ENCODE results near the gene SF3B6. TPM values are rescaled to one million over a fixed set of nuclear protein-coding genes. Genes with fewer than 3 reads are reported as not detected.

The SF3B6 gene
- total RNA-seq, 1 donor from 2014 or later = 47.7 TPM

GRCh38 chr2:24038786-24039499, 37.2 kb downstream of the SF3B6 start:
- no peak for ATAC-seq (ENCODE audit: poor library complexity)

GRCh38 chr2:24026233-24026632, 49.9 kb downstream of the SF3B6 start:
- intact Hi-C loops (cut with DNase I) = no loop called here
- DNase-seq (no peak), ATAC-seq (ENCODE audit: poor library complexity) (no peak)

More at GRCh38 chr2:24038786-24039499, 37.2 kb downstream of the SF3B6 start:
- no peak for DNase-seq
- intact Hi-C loops (cut with DNase I) = no loop called here

- intact Hi-C loops (cut with DNase I) = no loop called here
- no peak for ATAC-seq (ENCODE audit: poor library complexity)
Observed at GRCh38 chr2:24024996-24025663, 51.0 kb downstream of the SF3B6 start.

GRCh38 chr2:24024018-24024417, 52.1 kb downstream of the SF3B6 start:
- intact Hi-C loops (cut with DNase I) = no loop called here
- no peak for DNase-seq
- ATAC-seq (ENCODE audit: poor library complexity) = no peak

More at GRCh38 chr2:24024996-24025663, 51.0 kb downstream of the SF3B6 start:
- DNase-seq = no peak

- intact Hi-C loops (cut with DNase I) = no loop called here
- ATAC-seq (ENCODE audit: poor library complexity) (no peak), DNase-seq (no peak)
Observed at GRCh38 chr2:24022975-24023575, 53.1 kb downstream of the SF3B6 start.

GRCh38 chr2:24022324-24022974, 53.7 kb downstream of the SF3B6 start:
- intact Hi-C loops (cut with DNase I) = no loop called here
- no peak for DNase-seq
- no peak for ATAC-seq (ENCODE audit: poor library complexity)

- intact Hi-C loops (cut with DNase I) = no loop called here
- DNase-seq (no peak), ATAC-seq (ENCODE audit: poor library complexity) (no peak)
Observed at GRCh38 chr2:24021122-24021998, 54.8 kb downstream of the SF3B6 start.

- intact Hi-C loops (cut with DNase I) = no loop called here
- no peak for ATAC-seq (ENCODE audit: poor library complexity)
- no peak for DNase-seq
Observed at GRCh38 chr2:24020244-24020643, 55.9 kb downstream of the SF3B6 start.

- ATAC-seq (ENCODE audit: poor library complexity) = no peak
- intact Hi-C loops (cut with DNase I) = no loop called here
- DNase-seq = no peak
Observed at GRCh38 chr2:24019729-24020128, 56.4 kb downstream of the SF3B6 start.

- DNase-seq = no peak
- intact Hi-C loops (cut with DNase I) = no loop called here
- ATAC-seq (ENCODE audit: poor library complexity) = no peak
Observed at GRCh38 chr2:24018241-24018640, 57.9 kb downstream of the SF3B6 start.

- intact Hi-C loops (cut with DNase I) = no loop called here
- no peak for ATAC-seq (ENCODE audit: poor library complexity)
- DNase-seq = no peak
Observed at GRCh38 chr2:24017711-24018110, 58.4 kb downstream of the SF3B6 start.

Other genes with a start within 250 kb of the SF3B6 start
- 6.1 TPM for gene ATAD2B, start 149.2 kb downstream of the SF3B6 start, total RNA-seq
- gene UBXN2A, start 135.9 kb downstream of the SF3B6 start, total RNA-seq = 18.5 TPM
- gene MFSD2B, start 66.2 kb downstream of the SF3B6 start, total RNA-seq = not detected
- 7.3 TPM for gene WDCP, start 28.9 kb downstream of the SF3B6 start, total RNA-seq
- gene FKBP1B, start 26.6 kb downstream of the SF3B6 start, total RNA-seq = 3.1 TPM
- gene TP53I3, start 8.5 kb upstream of the SF3B6 start, total RNA-seq = 15.4 TPM
- gene PFN4, start 47.0 kb upstream of the SF3B6 start, total RNA-seq = 0.46 TPM
- 23.7 TPM for gene FAM228B, start 47.1 kb upstream of the SF3B6 start, total RNA-seq
- gene FAM228A, start 98.7 kb upstream of the SF3B6 start, total RNA-seq = 0.16 TPM

Measured in Right ventricle myocardium superior (tissue), 1 donor.